Neural progenitor cell (in vitro differentiated cells): ENCODE results near the gene RPH3AL. TPM values are rescaled to one million over a fixed set of nuclear protein-coding genes. Genes with fewer than 3 reads are reported as not detected.

Source experiments
- DNase-seq: peaks from one replicate; pipeline ENCODE4 v3.0.0-alpha.2; 2016; ENCODE audit warnings: low spot score
- H2AFZ ChIP-seq: fragments of 200-600 bp; sonication (generic); replicated peaks from 2 replicates; pipeline ENCODE4 v1.6.1; 2016; ENCODE audit warnings: antibody characterized with exemption
- H3F3A ChIP-seq: fragments of 200-600 bp; sonication (generic); 2 replicates; pipeline ENCODE4 v1.6.1; 2016; ENCODE audit warnings: antibody characterized with exemption, low read depth
- H3K27ac ChIP-seq: fragments of 200-600 bp; sonication (generic); 2 replicates; pipeline ENCODE4 v1.5.1; 2016; ENCODE audit warnings: mild to moderate bottlenecking
- H3K27me3 ChIP-seq: fragments of 200-600 bp; sonication (generic); 2 replicates; pipeline ENCODE4 v1.6.1; 2016; ENCODE audit warnings: mild to moderate bottlenecking, moderate library complexity
- H3K36me3 ChIP-seq: fragments of 200-600 bp; sonication (generic); 2 replicates; pipeline ENCODE4 v1.5.1; 2016
- H3K4me1 ChIP-seq: fragments of 200-600 bp; sonication (generic); 2 replicates; pipeline ENCODE4 v1.6.1; 2016; ENCODE audit warnings: mixed run types
- H3K4me2 ChIP-seq: fragments of 200-600 bp; sonication (generic); 2 replicates; pipeline ENCODE4 v1.6.1; 2016
- H3K4me3 ChIP-seq: fragments of 200-600 bp; sonication (generic); 2 replicates; pipeline ENCODE4 v1.5.1; 2016
- H3K79me2 ChIP-seq: fragments of 200-600 bp; sonication (generic); 2 replicates; pipeline ENCODE4 v1.6.1; 2016; ENCODE audit warnings: low read depth
- H3K9ac ChIP-seq: fragments of 200-600 bp; sonication (generic); 2 replicates; pipeline ENCODE4 v1.6.1; 2016
- H3K9me3 ChIP-seq: fragments of 200-600 bp; sonication (generic); 2 replicates; pipeline ENCODE4 v1.5.1; 2016; ENCODE audit warnings: low read depth
- H4K20me1 ChIP-seq: fragments of 200-600 bp; sonication (generic); 2 replicates; pipeline ENCODE4 v1.6.1; 2016; ENCODE audit warnings: low read depth
- H3K27ac Mint-ChIP-seq: 3 replicates; pipeline ENCODE4 v1.8.0; 2021; ENCODE audit warnings: mixed read lengths
- H3K27me3 Mint-ChIP-seq: 2 replicates; pipeline ENCODE4 v1.8.0; 2022; ENCODE audit warnings: low read depth, mild to moderate bottlenecking, inconsistent platforms, moderate library complexity, mixed read lengths; ENCODE audit not compliant: insufficient read depth
- H3K36me3 Mint-ChIP-seq: 3 replicates; pipeline ENCODE4 v1.8.0; 2021; ENCODE audit warnings: mixed read lengths
- H3K4me1 Mint-ChIP-seq: 3 replicates; pipeline ENCODE4 v1.8.0; 2021; ENCODE audit warnings: mixed read lengths
- H3K4me3 Mint-ChIP-seq: 3 replicates; pipeline ENCODE4 v1.8.0; 2021; ENCODE audit warnings: mild to moderate bottlenecking, moderate library complexity, mixed read lengths
- H3K9me3 Mint-ChIP-seq: 3 replicates; pipeline ENCODE4 v1.8.0; 2020; ENCODE audit warnings: mixed read lengths
- EZH2 ChIP-seq: fragments of 200-600 bp; sonication (generic); IDR thresholded peaks from 2 replicates; pipeline ENCODE4 v1.6.1; 2017; ENCODE audit warnings: antibody characterized with exemption, mild to moderate bottlenecking, moderate library complexity
- EZH2phosphoT487 ChIP-seq: fragments of 200-600 bp; sonication (generic); IDR thresholded peaks from 2 replicates; pipeline ENCODE4 v1.6.1; 2017; ENCODE audit warnings: antibody characterized with exemption
- total RNA-seq: library from RNA; depleted of rRNA; stranded (reverse); fragments of >200 nt; gene quantifications from 2 replicates; pipeline ENCODE4 v1.2.3, GENCODE V29; 2015; ENCODE audit warnings: low replicate concordance
- TF ChIP-seq, protein P1 (sequence below): fragments of 200-600 bp; sonication (generic); IDR thresholded peaks from 2 replicates; pipeline ENCODE4 v1.5.1; 2017; ENCODE audit warnings: antibody characterized with exemption, mild to moderate bottlenecking

The RPH3AL gene
- total RNA-seq, 1 donor from 2014 or later, result 7.5 TPM

DNA sequence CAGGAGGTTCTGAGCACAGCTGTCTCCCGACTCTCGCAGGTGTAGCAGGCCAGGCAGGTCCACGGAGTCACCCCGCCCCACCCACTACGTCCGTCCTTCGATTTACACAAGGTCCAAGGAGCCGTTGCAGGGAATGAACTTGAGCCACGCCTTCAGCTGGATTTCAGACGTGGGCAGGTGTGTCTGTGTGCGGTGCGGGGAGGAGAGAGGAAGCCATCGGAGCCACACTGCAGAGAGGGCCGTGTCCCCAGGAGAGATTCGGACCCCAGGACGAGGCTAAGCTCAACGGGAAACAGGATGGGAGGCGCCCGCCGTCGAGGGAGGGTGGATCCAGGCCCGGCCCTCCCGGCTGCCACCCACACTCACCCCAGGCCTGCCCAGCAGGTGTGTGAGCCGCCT, 50.3 kb downstream of the RPH3AL start:
- no peak overlapping the region for H3K4me3 Mint-ChIP-seq
- no peak overlapping the region for H2AFZ ChIP-seq

GRCh38 chr17:301681-302299, 50.8 kb downstream of the RPH3AL start:
- H3K36me3 Mint-ChIP-seq, result no peaks in the 10 kb centered on the region
- no peak overlapping the region for H3K4me3 Mint-ChIP-seq
- no peak for TF ChIP-seq EZH2
- TF ChIP-seq, protein P1, sequence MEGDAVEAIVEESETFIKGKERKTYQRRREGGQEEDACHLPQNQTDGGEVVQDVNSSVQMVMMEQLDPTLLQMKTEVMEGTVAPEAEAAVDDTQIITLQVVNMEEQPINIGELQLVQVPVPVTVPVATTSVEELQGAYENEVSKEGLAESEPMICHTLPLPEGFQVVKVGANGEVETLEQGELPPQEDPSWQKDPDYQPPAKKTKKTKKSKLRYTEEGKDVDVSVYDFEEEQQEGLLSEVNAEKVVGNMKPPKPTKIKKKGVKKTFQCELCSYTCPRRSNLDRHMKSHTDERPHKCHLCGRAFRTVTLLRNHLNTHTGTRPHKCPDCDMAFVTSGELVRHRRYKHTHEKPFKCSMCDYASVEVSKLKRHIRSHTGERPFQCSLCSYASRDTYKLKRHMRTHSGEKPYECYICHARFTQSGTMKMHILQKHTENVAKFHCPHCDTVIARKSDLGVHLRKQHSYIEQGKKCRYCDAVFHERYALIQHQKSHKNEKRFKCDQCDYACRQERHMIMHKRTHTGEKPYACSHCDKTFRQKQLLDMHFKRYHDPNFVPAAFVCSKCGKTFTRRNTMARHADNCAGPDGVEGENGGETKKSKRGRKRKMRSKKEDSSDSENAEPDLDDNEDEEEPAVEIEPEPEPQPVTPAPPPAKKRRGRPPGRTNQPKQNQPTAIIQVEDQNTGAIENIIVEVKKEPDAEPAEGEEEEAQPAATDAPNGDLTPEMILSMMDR, result no peak
- TF ChIP-seq EZH2phosphoT487, result no peak
- no peaks in the 10 kb centered on the region for H3K9me3 Mint-ChIP-seq
- H3K27ac Mint-ChIP-seq, result peak overlapping the region; percentile 42
- Histone ChIP-seq H2AFZ (no peak overlapping the region), H3K9ac (no peak overlapping the region), H3K79me2 (no peaks in the 10 kb centered on the region), H3K4me3 (no peak overlapping the region), H4K20me1 (no peaks in the 10 kb centered on the region), H3K4me2 (no peak overlapping the region), H3K36me3 (no peaks in the 10 kb centered on the region), H3K27ac (no peak overlapping the region), H3K27me3 (no peaks in the 10 kb centered on the region), H3K9me3 (no peaks in the 10 kb centered on the region), H3F3A (no peaks in the 10 kb centered on the region), H3K4me1 (peaks cover 4% of the 10 kb centered on the region)
- no peak for DNase-seq
- H3K4me1 Mint-ChIP-seq, result peaks cover 48% of the 10 kb centered on the region
- H3K27me3 Mint-ChIP-seq, result peaks cover 15% of the 10 kb centered on the region

More for the DNA sequence above, 50.3 kb downstream of the RPH3AL start:
- H3K36me3 Mint-ChIP-seq, result no peaks in the 10 kb centered on the region
- H3F3A ChIP-seq, result no peaks in the 10 kb centered on the region
- H3K27me3 Mint-ChIP-seq, result peaks cover 15% of the 10 kb centered on the region
- H3K27me3 ChIP-seq, result no peaks in the 10 kb centered on the region
- no peaks in the 10 kb centered on the region for H3K9me3 ChIP-seq
- no peak overlapping the region for H3K9ac ChIP-seq
- no peak overlapping the region for H3K4me2 ChIP-seq
- TF ChIP-seq, protein P1, result no peak
- no peak for TF ChIP-seq EZH2
- TF ChIP-seq EZH2phosphoT487, result no peak
- H3K4me1 ChIP-seq, result peaks cover 4% of the 10 kb centered on the region
- peaks cover 45% of the 10 kb centered on the region for H3K4me1 Mint-ChIP-seq
- H3K27ac ChIP-seq, result no peak overlapping the region
- H3K36me3 ChIP-seq, result no peaks in the 10 kb centered on the region
- no peak for DNase-seq
- H3K79me2 ChIP-seq, result no peaks in the 10 kb centered on the region
- peak overlapping the region; percentile 42 for H3K27ac Mint-ChIP-seq
- no peaks in the 10 kb centered on the region for H4K20me1 ChIP-seq
- H3K9me3 Mint-ChIP-seq, result no peaks in the 10 kb centered on the region
- no peak overlapping the region for H3K4me3 ChIP-seq

GRCh38 chr17:300881-301280, 51.7 kb downstream of the RPH3AL start:
- H3K27ac ChIP-seq, result no peak overlapping the region
- no peaks in the 10 kb centered on the region for H3K27me3 ChIP-seq
- peak overlapping the region; percentile 81 for H3K27ac Mint-ChIP-seq
- no peaks in the 10 kb centered on the region for H3K36me3 Mint-ChIP-seq
- H3F3A ChIP-seq, result no peaks in the 10 kb centered on the region
- no peak overlapping the region for H2AFZ ChIP-seq
- peak overlapping the region; percentile 48 for H3K4me3 Mint-ChIP-seq
- no peaks in the 10 kb centered on the region for H3K9me3 ChIP-seq
- no peak overlapping the region for H3K9ac ChIP-seq
- no peak overlapping the region for H3K4me3 ChIP-seq
- H3K79me2 ChIP-seq, result no peaks in the 10 kb centered on the region
- no peaks in the 10 kb centered on the region for H3K36me3 ChIP-seq
- no peaks in the 10 kb centered on the region for H3K9me3 Mint-ChIP-seq
- H4K20me1 ChIP-seq, result no peaks in the 10 kb centered on the region
- no peak for DNase-seq
- no peak overlapping the region for H3K4me2 ChIP-seq
- H3K27me3 Mint-ChIP-seq, result peaks cover 15% of the 10 kb centered on the region
- peaks cover 50% of the 10 kb centered on the region for H3K4me1 Mint-ChIP-seq
- TF ChIP-seq EZH2, result no peak
- no peak for TF ChIP-seq EZH2phosphoT487
- TF ChIP-seq, protein P1, result no peak
- peaks cover 4% of the 10 kb centered on the region for H3K4me1 ChIP-seq
